SK-N-MC (cell line): Measurements from ENCODE around the gene LRIT3.

Source experiments
- DNase-seq: peaks from one replicate; pipeline ENCODE4 v3.0.0-alpha.2; 2011; ENCODE audit warnings: low read depth, low spot score
- H3K27ac ChIP-seq: fragments of 200-600 bp; sonication (generic); 2 replicates; pipeline ENCODE4 v1.5.1; 2016; ENCODE audit warnings: mixed run types
- H3K36me3 ChIP-seq: fragments of 200-600 bp; sonication (generic); 2 replicates; pipeline ENCODE4 v1.6.1; 2017; ENCODE audit warnings: antibody characterized with exemption, low read length, mixed read lengths; ENCODE audit not compliant: insufficient read depth
- H3K4me3 ChIP-seq: fragments of 200-600 bp; sonication (generic); 2 replicates; pipeline ENCODE4 v1.5.1; 2016
- H3K9ac ChIP-seq: fragments of 200-600 bp; sonication (generic); 2 replicates; pipeline ENCODE4 v1.8.0; 2017; ENCODE audit warnings: mixed run types, mixed read lengths; ENCODE audit not compliant: insufficient read length
- H3K9me3 ChIP-seq: fragments of 200-600 bp; sonication (generic); 2 replicates; pipeline ENCODE4 v1.6.1; 2017; ENCODE audit warnings: low read depth, mild to moderate bottlenecking, antibody characterized with exemption, low read length, moderate library complexity, mixed read lengths
- EZH2 ChIP-seq: fragments of 200-600 bp; sonication (generic); IDR thresholded peaks from one replicate; pipeline ENCODE4 v1.6.1; 2017; ENCODE audit warnings: antibody characterized with exemption
- FOXP2 ChIP-seq: optimal IDR thresholded peaks from 2 replicates; pipeline ENCODE3; 2011; ENCODE audit warnings: mild to moderate bottlenecking, moderate library complexity; ENCODE audit not compliant: insufficient read depth; ENCODE audit errors: extremely low read length, control extremely low read depth
- POLR2AphosphoS5 ChIP-seq: IDR thresholded peaks from 2 replicates; pipeline ENCODE4 v1.6.1; 2012; ENCODE audit warnings: mild to moderate bottlenecking, low read depth, low read length, borderline replicate concordance

LRIT3 gene

DNA sequence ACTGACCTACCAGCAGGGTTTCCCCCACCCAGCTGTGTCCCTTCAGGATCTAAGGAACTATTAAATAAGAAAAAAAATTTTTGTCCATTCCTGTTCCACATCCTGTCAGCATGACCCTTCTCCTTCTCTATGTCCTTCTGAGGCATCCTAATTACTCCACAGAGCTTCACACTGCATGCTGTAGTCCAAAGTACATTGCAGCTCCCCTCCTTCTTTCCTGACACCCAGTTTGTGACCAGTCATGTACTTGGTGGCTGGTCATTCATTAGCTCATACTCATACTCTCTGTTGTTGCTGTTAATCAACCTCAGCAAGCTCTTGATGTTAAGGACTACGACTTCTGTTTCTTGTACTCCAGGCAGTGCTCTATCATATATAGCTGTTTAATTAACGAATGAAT is 62.3 kb downstream of the LRIT3 start:
- no peak for DNase-seq
- Histone ChIP-seq H3K36me3 (no peaks in the 10 kb centered on the region), H3K27ac (no peak overlapping the region), H3K4me3 (no peak overlapping the region), H3K9me3 (no peaks in the 10 kb centered on the region), H3K9ac (no peak overlapping the region)
- TF ChIP-seq FOXP2 (no peak), EZH2 (no peak), POLR2AphosphoS5 (no peak)

DNA sequence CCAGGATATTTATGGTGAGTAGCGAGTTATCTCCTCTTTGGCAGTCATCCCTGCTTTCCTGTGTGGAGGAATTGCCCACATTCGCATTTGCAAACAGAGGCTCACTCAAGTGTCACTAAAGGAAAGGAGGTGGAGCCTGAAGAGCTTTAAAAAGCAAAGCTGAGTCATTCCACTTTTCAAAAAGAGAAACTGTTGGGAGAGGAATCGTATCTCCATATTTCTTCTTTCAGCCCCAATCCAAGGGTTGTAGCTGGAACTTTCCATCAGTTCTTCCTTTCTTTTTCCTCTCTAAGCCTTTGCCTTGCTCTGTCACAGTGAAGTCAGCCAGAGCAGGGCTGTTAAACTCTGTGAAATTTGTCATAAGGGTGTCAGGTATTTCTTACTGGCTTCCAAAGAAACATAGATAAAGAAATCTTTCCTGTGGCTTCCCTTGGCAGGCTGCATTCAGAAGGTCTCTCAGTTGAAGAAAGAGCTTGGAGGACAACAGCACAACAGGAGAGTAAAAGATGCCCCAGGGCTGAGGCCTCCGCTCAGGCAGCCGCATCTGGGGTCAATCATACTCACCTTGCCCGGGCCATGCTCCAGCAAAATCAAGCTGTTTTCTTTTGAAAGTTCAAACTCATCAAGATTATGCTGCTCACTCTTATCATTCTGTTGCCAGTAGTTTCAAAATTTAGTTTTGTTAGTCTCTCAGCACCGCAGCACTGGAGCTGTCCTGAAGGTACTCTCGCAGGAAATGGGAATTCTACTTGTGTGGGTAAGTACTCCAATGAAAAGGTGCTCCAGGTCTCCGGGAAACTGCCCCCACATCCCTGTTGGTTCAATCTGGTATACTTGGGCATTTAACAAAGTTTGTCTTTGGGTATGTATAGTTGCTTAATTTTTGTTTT is 65.0 kb downstream of the LRIT3 start, which contains the start of gene EGF:
Gene EGF, plus strand, starts transcription at position 178 of the 890 bp plus-strand sequence. Its CDS starts 453 bp downstream, at position 631.
- Histone ChIP-seq H3K9me3 (no peaks in the 10 kb centered on the region), H3K9ac (peak within 1 kb of the TSS; percentile 79), H3K36me3 (no peaks in the 10 kb centered on the region), H3K27ac (peak within 1 kb of the TSS; percentile 92), H3K4me3 (peak within 1 kb of the TSS; percentile 79)
- DNase-seq = peak; percentile 58
- no peak for TF ChIP-seq FOXP2
- TF ChIP-seq EZH2 = no peak
- peak; percentile 85 for TF ChIP-seq POLR2AphosphoS5

DNA sequence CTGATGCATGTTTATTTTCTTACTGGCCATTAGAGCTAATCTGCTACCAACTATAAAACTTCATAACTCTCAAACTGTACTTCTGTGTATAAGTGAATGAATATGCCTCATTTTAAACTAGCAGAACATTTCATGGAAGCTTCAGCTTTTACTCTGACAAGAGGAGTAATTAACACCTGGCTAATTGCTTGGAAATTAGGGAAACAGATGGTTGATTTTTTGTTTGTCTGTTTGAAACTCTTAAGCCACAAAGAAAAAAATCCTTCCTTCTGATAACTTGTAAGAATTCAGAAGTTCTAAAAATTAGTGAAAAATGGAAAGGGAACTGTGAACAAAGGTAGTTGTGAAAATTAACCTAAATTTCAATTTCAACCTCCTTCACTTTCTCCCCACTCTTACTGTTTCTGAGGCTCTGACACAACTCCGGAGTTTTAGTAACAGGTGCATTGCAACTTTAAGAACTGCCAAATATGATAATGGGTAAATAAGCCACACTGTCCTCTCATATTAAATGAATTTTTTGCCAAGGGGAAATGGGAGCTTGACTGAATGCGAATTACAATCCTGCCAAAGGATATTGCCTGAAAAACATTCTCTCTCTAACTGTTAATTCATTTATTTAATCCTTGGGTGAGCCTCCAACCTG is 65.8 kb downstream of the LRIT3 start:
- Histone ChIP-seq H3K27ac (no peak overlapping the region; the same call in 1 of the 2 replicates), H3K4me3 (peak overlapping the region; percentile 79), H3K9me3 (no peaks in the 10 kb centered on the region), H3K36me3 (no peaks in the 10 kb centered on the region), H3K9ac (peak overlapping the region; percentile 79)
- DNase-seq = no peak
- TF ChIP-seq POLR2AphosphoS5 (no peak), FOXP2 (no peak), EZH2 (no peak)

DNA sequence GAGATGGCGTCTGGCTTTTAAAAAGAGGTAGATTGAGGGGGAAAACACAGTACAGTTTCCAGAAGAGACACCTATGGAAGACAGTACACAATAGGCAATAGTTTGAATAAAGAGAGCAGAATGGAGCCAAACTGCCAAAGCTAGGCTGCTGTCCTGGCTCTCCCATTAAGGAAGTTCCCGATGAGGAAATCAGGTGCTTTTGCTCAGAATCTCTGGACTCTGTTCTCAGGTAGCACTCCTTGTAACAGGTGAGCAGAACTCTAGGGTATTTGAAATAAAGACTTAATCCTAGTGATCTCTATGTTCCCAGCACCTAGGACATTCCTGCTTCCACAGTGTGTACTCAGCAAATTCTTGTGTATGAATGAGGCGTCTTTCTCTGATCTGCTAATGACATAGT is 66.4 kb downstream of the LRIT3 start:
- TF ChIP-seq POLR2AphosphoS5 (no peak), EZH2 (no peak), FOXP2 (no peak)
- peak overlapping the region; percentile 79 for H3K4me3 ChIP-seq

DNA sequence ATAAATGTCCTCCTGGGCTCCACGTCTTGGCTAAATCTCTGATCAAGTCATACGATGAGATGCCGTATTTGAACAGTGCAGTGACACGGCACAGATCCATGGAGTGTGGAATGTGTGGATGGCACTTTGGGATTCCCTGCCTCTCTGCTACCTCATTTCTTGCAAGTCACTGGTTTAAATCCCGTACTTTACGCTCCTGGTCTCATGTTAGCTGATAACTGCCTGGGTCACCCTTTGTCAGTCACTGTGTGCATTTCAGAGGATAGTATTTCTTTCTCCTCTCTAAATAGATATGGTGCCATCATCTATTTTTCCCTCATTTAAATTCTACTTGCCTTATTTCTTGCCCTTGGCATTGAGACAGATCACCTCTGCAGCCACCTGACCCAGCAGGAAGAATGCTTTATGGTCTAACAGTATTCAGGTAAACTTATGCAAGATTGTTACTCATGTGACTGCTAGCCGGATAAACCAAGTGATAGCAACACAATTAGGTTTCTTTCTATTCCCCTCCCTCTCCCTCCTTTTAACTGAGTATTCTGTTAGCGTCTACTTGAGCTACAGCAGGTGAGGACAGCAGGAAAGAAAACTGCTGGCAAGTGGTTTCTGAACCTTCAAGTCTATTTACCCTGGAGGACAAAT is 67.6 kb downstream of the LRIT3 start:
- H3K9ac ChIP-seq = peak overlapping the region; percentile 4
- no peak overlapping the region for H3K27ac ChIP-seq
- no peak for TF ChIP-seq EZH2
- TF ChIP-seq POLR2AphosphoS5 = no peak
- no peak for TF ChIP-seq FOXP2
- H3K4me3 ChIP-seq = peak overlapping the region; percentile 79
- no peak for DNase-seq
- no peaks in the 10 kb centered on the region for H3K9me3 ChIP-seq
- H3K36me3 ChIP-seq = no peaks in the 10 kb centered on the region

More for the DNA sequence above, 66.4 kb downstream of the LRIT3 start:
- DNase-seq = no peak
- H3K36me3 ChIP-seq = no peaks in the 10 kb centered on the region
- peak overlapping the region; percentile 79 for H3K9ac ChIP-seq
- no peak overlapping the region for H3K27ac ChIP-seq
- H3K9me3 ChIP-seq = no peaks in the 10 kb centered on the region

- TF ChIP-seq POLR2AphosphoS5 = no peak
- no peaks in the 10 kb centered on the region for H3K36me3 ChIP-seq
- H3K9ac ChIP-seq = peak overlapping the region; percentile 56
- H3K9me3 ChIP-seq = no peaks in the 10 kb centered on the region
- no peak overlapping the region for H3K27ac ChIP-seq
- DNase-seq = no peak
- H3K4me3 ChIP-seq = peak overlapping the region; percentile 79
Measured at GRCh38 chr4:109916027-109916409, 68.1 kb downstream of the LRIT3 start.

DNA sequence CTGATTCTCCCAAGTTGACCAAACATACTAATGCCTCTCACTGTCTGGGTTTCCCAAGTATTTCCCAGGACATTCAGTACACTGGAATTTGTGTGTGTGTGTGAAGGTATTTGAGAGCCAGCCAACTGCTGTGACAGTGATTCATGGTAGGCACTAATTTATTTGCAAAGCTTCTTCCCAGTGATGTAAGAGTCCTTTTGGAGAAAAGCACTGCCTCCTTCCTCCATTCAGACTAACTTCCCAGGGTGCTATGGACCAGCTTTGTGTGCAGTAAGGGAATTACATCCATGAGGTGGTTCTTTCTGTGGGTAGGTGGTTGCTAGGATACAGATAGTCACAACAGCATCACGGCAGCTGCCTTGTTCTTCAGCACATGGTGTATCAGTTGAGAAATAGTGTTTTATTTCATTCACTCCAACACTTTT is 73.5 kb downstream of the LRIT3 start:
- no peak for TF ChIP-seq EZH2
- no peak for TF ChIP-seq FOXP2
- no peak for TF ChIP-seq POLR2AphosphoS5
- Histone ChIP-seq H3K36me3 (peaks cover 22% of the 10 kb centered on the region), H3K4me3 (no peak overlapping the region), H3K9me3 (no peaks in the 10 kb centered on the region), H3K9ac (no peak overlapping the region), H3K27ac (no peak overlapping the region)
- DNase-seq = no peak
